ENCODE results near the gene MRPL24. TPM values are rescaled to one million over a fixed set of nuclear protein-coding genes. Genes with fewer than 3 reads are reported as not detected.

Gene MRPL24
- 62.5 TPM for polyA plus RNA-seq (ENCODE audit: insufficient read length)
- long read RNA-seq, donor 1, transcript MRPL24-201 (6 exons, 883 nt), result major isoform, 22 of 51 reads
- long read RNA-seq, donor 1, transcript MRPL24-206 (3 exons, 560 nt), result minor isoform, 10 of 51 reads
- long read RNA-seq, donor 1, transcript MRPL24-202 (6 exons, 883 nt), result minor isoform, 14 of 51 reads
- long read RNA-seq, donor 1, partial matches to known transcripts, result 5 of 51 reads
- long read RNA-seq, donor 1, other reads (novel, unspliced or antisense), result 0 of 51 reads
- long read RNA-seq, donor 2, transcript MRPL24-201 (6 exons, 883 nt), result minor isoform, 12 of 36 reads
- long read RNA-seq, donor 2, transcript MRPL24-202 (6 exons, 883 nt), result major isoform, 22 of 36 reads
- long read RNA-seq, donor 2, partial matches to known transcripts, result 0 of 36 reads
- long read RNA-seq, donor 2, other reads (novel, unspliced or antisense), result 0 of 36 reads
- long read RNA-seq, donor 3, transcript MRPL24-202 (6 exons, 883 nt), result major isoform, 17 of 33 reads
- long read RNA-seq, donor 3, transcript MRPL24-201 (6 exons, 883 nt), result minor isoform, 10 of 33 reads
- long read RNA-seq, donor 3, transcript MRPL24-206 (3 exons, 560 nt), result minor isoform, 5 of 33 reads
- long read RNA-seq, donor 3, partial matches to known transcripts, result 0 of 33 reads
- long read RNA-seq, donor 3, other reads (novel, unspliced or antisense), result 0 of 33 reads
- long read RNA-seq, donor 4, partial matches to known transcripts, result 0 of 3 reads
- long read RNA-seq, donor 4, other reads (novel, unspliced or antisense), result 0 of 3 reads
- long read RNA-seq, donor 5, transcript MRPL24-206 (3 exons, 560 nt), result minor isoform, 5 of 116 reads
- long read RNA-seq, donor 5, transcript MRPL24-201 (6 exons, 883 nt), result minor isoform, 35 of 116 reads
- long read RNA-seq, donor 5, transcript MRPL24-202 (6 exons, 883 nt), result major isoform, 56 of 116 reads
- long read RNA-seq, donor 5, partial matches to known transcripts, result 20 of 116 reads
- long read RNA-seq, donor 5, other reads (novel, unspliced or antisense), result 0 of 116 reads
- long read RNA-seq, donor 6, transcript MRPL24-202 (6 exons, 883 nt), result major isoform, 27 of 44 reads
- long read RNA-seq, donor 6, transcript MRPL24-201 (6 exons, 883 nt), result minor isoform, 11 of 44 reads
- long read RNA-seq, donor 6, transcript MRPL24-206 (3 exons, 560 nt), result minor isoform, 6 of 44 reads
- long read RNA-seq, donor 6, partial matches to known transcripts, result 0 of 44 reads
- long read RNA-seq, donor 6, other reads (novel, unspliced or antisense), result 0 of 44 reads
- long read RNA-seq, donor 7, transcript MRPL24-202 (6 exons, 883 nt), result minor isoform, 22 of 61 reads
- long read RNA-seq, donor 7, transcript MRPL24-201 (6 exons, 883 nt), result major isoform, 23 of 61 reads
- long read RNA-seq, donor 7, partial matches to known transcripts, result 12 of 61 reads
- long read RNA-seq, donor 7, other reads (novel, unspliced or antisense), result 0 of 61 reads
- long read RNA-seq, donor 8, transcript MRPL24-202 (6 exons, 883 nt), result minor isoform, 9 of 23 reads
- long read RNA-seq, donor 8, transcript MRPL24-201 (6 exons, 883 nt), result major isoform, 10 of 23 reads
- long read RNA-seq, donor 8, partial matches to known transcripts, result 0 of 23 reads
- long read RNA-seq, donor 8, other reads (novel, unspliced or antisense), result 0 of 23 reads

- DNase-seq, result peak; percentile 99
Measured at GRCh38 chr1:156740741-156741480, at the start of gene MRPL24. Gene MRPL24, minus strand, starts transcription at chr1:156741088. Its CDS starts 2,384 bp downstream, at chr1:156738704.

GRCh38 chr1:156789621-156790318 lies 48.9 kb upstream of the MRPL24 start:
- no peak for DNase-seq

- DNase-seq, result no peak
Measured at GRCh38 chr1:156788136-156788535, 47.2 kb upstream of the MRPL24 start.

- no peak for DNase-seq
Measured at GRCh38 chr1:156786640-156787039, 45.8 kb upstream of the MRPL24 start.

- no peak for DNase-seq
Measured at GRCh38 chr1:156785458-156785857, 44.6 kb upstream of the MRPL24 start.

- DNase-seq, result no peak
Measured at GRCh38 chr1:156781585-156782186, 40.8 kb upstream of the MRPL24 start.

GRCh38 chr1:156777573-156777972 lies 36.7 kb upstream of the MRPL24 start:
- no peak for DNase-seq

GRCh38 chr1:156776942-156777341 lies 36.1 kb upstream of the MRPL24 start:
- no peak for DNase-seq

GRCh38 chr1:156775799-156776198 lies 34.9 kb upstream of the MRPL24 start:
- no peak for DNase-seq

GRCh38 chr1:156773607-156774006 lies 32.7 kb upstream of the MRPL24 start:
- no peak for DNase-seq

GRCh38 chr1:156772728-156773497 lies 32.0 kb upstream of the MRPL24 start:
- DNase-seq, result no peak

GRCh38 chr1:156772222-156772621 lies 31.3 kb upstream of the MRPL24 start:
- DNase-seq, result no peak

- DNase-seq, result no peak
Measured at GRCh38 chr1:156768610-156769295, 27.9 kb upstream of the MRPL24 start.

GRCh38 chr1:156767879-156768604 lies 27.2 kb upstream of the MRPL24 start:
- no peak for DNase-seq

- peak; percentile 99 for DNase-seq
Measured at GRCh38 chr1:156767101-156767878, 26.4 kb upstream of the MRPL24 start, which contains the start of gene PRCC. Gene PRCC, plus strand, starts transcription at chr1:156767535. Its CDS starts 237 bp downstream, at chr1:156767772.
